BJ (cell line): ENCODE data around the gene ANKRD23. TPM values are rescaled to one million over a fixed set of nuclear protein-coding genes. Genes with fewer than 3 reads are reported as not detected.

ENCODE experiments used
- CTCF ChIA-PET: fragments of 350-600 bp; formaldehyde crosslinking; extraction: SDS; loops from one replicate; lab custom pipeline; 2021; ENCODE audit warnings: antibody characterized with exemption, inconsistent platforms; lab: Yijun Ruan, JAX
- POLR2A ChIA-PET: fragments of 300-600 bp; sonication (Branson Sonifier 250); formaldehyde crosslinking; extraction: SDS; loops from one replicate; lab custom pipeline; 2021; ENCODE audit warnings: antibody characterized with exemption; lab: Charles Lee
- DNase-seq: peaks from one replicate; pipeline ENCODE4 v3.0.0-alpha.2; 2011; ENCODE audit warnings: low read depth
- H3K27me3 ChIP-seq: 2 replicates; pipeline ENCODE4 v1.6.0; 2011; ENCODE audit warnings: low read length; ENCODE audit not compliant: control insufficient read depth, insufficient read depth
- H3K36me3 ChIP-seq: 2 replicates; pipeline ENCODE4 v1.5.1; 2011; ENCODE audit warnings: low read length; ENCODE audit not compliant: control insufficient read depth, insufficient read depth
- H3K4me3 ChIP-seq: 2 replicates; pipeline ENCODE4 v1.5.1; 2011; ENCODE audit warnings: low read depth, mild to moderate bottlenecking, control low read depth, low read length
- CTCF ChIP-seq: IDR thresholded peaks from 2 replicates; pipeline ENCODE4 v1.5.1; 2011; ENCODE audit warnings: low read depth, mild to moderate bottlenecking, control low read depth, inconsistent platforms, low read length, moderate library complexity; ENCODE audit not compliant: insufficient read depth
- polyA plus RNA-seq: library from polyadenylated mRNA; depleted of rRNA; stranded (reverse); fragments of >200 nt; gene quantifications from 2 replicates; pipeline ENCODE4 v1.2.3, GENCODE V29; 2011

ANKRD23 gene
- polyA plus RNA-seq, 1 experiment, result 1.4 TPM

DNA sequence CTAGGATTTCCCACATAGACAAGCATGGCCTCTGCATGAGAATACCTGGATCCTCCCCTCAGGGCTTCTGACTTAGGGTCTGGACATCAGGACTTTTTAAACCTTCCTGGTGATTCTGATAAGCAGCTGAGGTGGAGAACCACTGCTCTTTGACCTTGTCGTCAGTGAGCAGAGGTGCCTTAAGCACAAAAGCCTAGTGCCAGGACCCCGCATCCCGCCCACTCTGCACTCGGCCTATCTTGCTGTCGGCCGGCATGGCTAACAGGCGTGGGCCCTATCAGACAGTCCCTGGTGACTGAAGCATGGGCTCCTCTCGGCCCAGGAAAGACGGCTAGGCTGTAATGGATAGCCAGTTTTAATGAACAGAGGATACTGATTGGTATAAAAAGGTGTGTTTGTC, 6.2 kb downstream of the ANKRD23 start:
- CTCF ChIA-PET, result no interaction called here
- Histone ChIP-seq H3K36me3 (no peaks in the 10 kb centered on the region; the same call in 1 of the 2 replicates), H3K27me3 (no peaks in the 10 kb centered on the region), H3K4me3 (no peak overlapping the region)
- POLR2A ChIA-PET, result no interaction called here
- no peak for TF ChIP-seq CTCF
- no peak for DNase-seq

DNA sequence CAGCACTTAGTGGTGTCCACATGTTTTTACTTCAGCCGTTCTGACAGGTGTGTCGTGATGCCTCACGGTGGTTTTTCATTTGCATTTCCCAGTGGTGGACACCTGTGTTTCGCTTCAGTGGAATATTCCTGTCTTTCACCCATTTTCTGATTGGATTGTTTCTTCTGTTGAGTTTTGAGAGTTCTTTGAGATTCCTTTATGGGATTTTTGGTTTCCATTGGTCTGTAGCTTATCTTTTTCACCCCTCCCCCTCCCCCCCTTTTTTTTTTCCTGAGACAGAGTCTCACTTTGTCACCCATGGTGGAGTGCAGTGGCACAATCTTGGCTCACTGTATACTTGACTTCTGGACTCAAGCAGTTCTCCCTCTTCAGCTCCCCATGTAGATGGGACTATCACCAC, 8.0 kb downstream of the ANKRD23 start:
- no peak for DNase-seq
- ChIA-PET CTCF (interaction anchor here (0.7 to 1.5 kb wide), 2 partner anchors 32 to 115 kb away, joined by 3 to 6 read pairs; no protein-coding TSS in a partner anchor), POLR2A (no interaction called here)
- no peak for TF ChIP-seq CTCF
- no peak overlapping the region for H3K4me3 ChIP-seq
- H3K36me3 ChIP-seq, result peaks cover 2% of the 10 kb centered on the region; the same call in 1 of the 2 replicates
- H3K27me3 ChIP-seq, result no peaks in the 10 kb centered on the region

DNA sequence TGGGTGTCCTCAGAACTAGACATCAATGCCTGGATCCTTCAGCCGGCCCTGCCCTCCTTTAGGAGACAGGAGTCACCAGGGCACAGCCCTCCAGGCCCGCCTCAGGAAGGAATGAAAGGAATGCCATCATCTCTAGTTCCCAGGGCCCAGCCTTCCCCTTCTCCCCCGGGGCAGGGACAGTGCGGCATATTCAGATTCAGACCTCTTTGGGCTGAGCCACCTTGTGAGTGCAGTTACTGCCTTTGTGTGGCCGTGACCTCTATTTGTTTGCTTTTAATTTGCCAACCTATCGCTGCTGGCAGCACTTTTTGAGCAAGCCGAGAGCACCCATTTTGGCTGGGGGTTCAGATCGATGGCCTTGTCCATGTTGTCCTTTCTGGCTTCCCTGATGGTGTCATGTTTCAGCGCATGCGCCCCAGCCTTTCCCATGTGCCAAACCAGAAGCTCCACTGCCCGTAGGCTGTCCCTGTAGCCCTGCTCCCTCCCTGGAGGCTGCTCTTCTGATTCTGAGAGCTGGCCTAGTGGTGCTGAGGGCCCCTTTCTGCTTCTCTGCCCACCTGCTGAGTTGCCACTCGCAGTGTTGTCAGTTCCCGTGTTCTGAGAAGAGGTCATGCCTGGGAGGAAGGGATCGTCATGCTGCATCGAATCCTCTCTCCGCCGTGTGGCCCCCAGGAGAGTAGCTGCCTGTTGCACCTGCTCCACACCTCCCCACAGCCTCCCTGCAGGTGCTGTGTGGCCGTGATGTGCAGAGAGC, 10.9 kb downstream of the ANKRD23 start:
- CTCF ChIA-PET, result interaction anchor here (0.6 to 2.4 kb wide), 6 partner anchors 9 to 130 kb away, joined by 3 to 12 read pairs (median 4); partner anchors contain the start of genes ANKRD23 and ANKRD39
- DNase-seq, result no peak
- POLR2A ChIA-PET, result no interaction called here
- no peaks in the 10 kb centered on the region for H3K27me3 ChIP-seq
- peaks cover 17% of the 10 kb centered on the region for H3K36me3 ChIP-seq
- H3K4me3 ChIP-seq, result no peak overlapping the region
- no peak for TF ChIP-seq CTCF

DNA sequence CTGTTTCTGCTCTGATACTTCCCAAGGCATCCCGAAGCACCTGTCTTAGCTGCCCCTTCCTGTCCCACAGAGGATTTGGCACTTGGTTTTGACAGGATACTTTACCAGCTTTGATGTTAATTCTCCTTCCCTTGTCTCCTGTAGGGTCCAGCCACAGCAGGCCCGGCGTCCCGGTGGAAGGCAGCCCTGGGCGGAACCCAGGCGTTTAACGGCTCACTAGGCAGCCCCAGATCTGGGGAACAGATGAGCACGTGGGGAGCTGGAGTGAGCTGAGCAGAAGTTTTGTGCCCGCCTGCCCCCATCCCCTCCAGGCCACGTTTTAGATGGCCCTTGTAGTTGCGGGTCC, 11.4 kb downstream of the ANKRD23 start:
- Histone ChIP-seq H3K4me3 (no peak overlapping the region), H3K36me3 (peaks cover 17% of the 10 kb centered on the region), H3K27me3 (no peaks in the 10 kb centered on the region)
- ChIA-PET CTCF (interaction anchor here (1.0 to 1.2 kb wide), 2 partner anchors 9 to 19 kb away, joined by 3 to 4 read pairs; no protein-coding TSS in a partner anchor), POLR2A (no interaction called here)
- TF ChIP-seq CTCF, result no peak
- DNase-seq, result no peak

GRCh38 chr2:96831679-96832078, 12.1 kb downstream of the ANKRD23 start:
- H3K36me3 ChIP-seq, result peaks cover 21% of the 10 kb centered on the region
- no peak overlapping the region for H3K4me3 ChIP-seq
- no peak for TF ChIP-seq CTCF
- POLR2A ChIA-PET, result no interaction called here
- DNase-seq, result no peak
- no peaks in the 10 kb centered on the region for H3K27me3 ChIP-seq
- CTCF ChIA-PET, result interaction anchor here (1.0 to 1.2 kb wide), 3 partner anchors 8 to 119 kb away, joined by 4 read pairs; partner anchors contain the start of gene CNNM3
